GM23338 (cell line): ENCODE measurements around the gene GRK4. TPM values are rescaled to one million over a fixed set of nuclear protein-coding genes. Genes with fewer than 3 reads are reported as not detected.

ENCODE experiments used
- ATAC-seq: fragments of 200-7000 bp; cut with Tn5 transposase; 3 replicates; pipeline ENCODE4 v1.9.1; 2020
- DNase-seq: peaks from one replicate; pipeline ENCODE4 v3.0.0-alpha.2; 2015; ENCODE audit warnings: low spot score
- H2AFZ ChIP-seq: fragments of 200-600 bp; sonication (generic); 2 replicates; pipeline ENCODE4 v1.8.0; 2016; ENCODE audit warnings: antibody characterized with exemption, mild to moderate bottlenecking, moderate library complexity
- H3F3A ChIP-seq: fragments of 200-600 bp; sonication (generic); replicated peaks from 2 replicates; pipeline ENCODE4 v1.8.0; 2017; ENCODE audit warnings: antibody characterized with exemption, mixed run types, low read depth
- H3K27ac ChIP-seq: fragments of 200-600 bp; sonication (generic); 2 replicates; pipeline ENCODE4 v1.6.1; 2016; ENCODE audit warnings: low read depth
- H3K27me3 ChIP-seq: fragments of 200-600 bp; sonication (generic); 2 replicates; pipeline ENCODE4 v1.8.0; 2016; ENCODE audit warnings: mild to moderate bottlenecking, mixed run types, moderate library complexity; ENCODE audit not compliant: insufficient read depth
- H3K36me3 ChIP-seq: fragments of 200-600 bp; sonication (generic); 2 replicates; pipeline ENCODE4 v1.8.0; 2016; ENCODE audit warnings: mild to moderate bottlenecking; ENCODE audit not compliant: insufficient read depth
- H3K4me1 ChIP-seq: fragments of 200-600 bp; sonication (generic); 2 replicates; pipeline ENCODE4 v1.8.0; 2016; ENCODE audit warnings: mild to moderate bottlenecking, moderate library complexity; ENCODE audit not compliant: insufficient read depth
- H3K4me2 ChIP-seq: fragments of 200-600 bp; sonication (generic); 2 replicates; pipeline ENCODE4 v1.7.1; 2017; ENCODE audit warnings: mixed run types
- H3K4me3 ChIP-seq: fragments of 200-600 bp; sonication (generic); 2 replicates; pipeline ENCODE4 v1.6.1; 2016; ENCODE audit warnings: mixed run types
- H3K79me2 ChIP-seq: fragments of 200-600 bp; sonication (generic); replicated peaks from 2 replicates; pipeline ENCODE4 v1.8.0; 2017; ENCODE audit warnings: mild to moderate bottlenecking; ENCODE audit not compliant: insufficient read depth
- H3K9me2 ChIP-seq: fragments of 200-600 bp; sonication (generic); 2 replicates; pipeline ENCODE4 v1.8.0; 2017; ENCODE audit not compliant: insufficient read depth
- H4K20me1 ChIP-seq: fragments of 200-600 bp; sonication (generic); replicated peaks from 2 replicates; pipeline ENCODE4 v1.8.0; 2017; ENCODE audit warnings: mild to moderate bottlenecking; ENCODE audit not compliant: insufficient read depth
- H3K27ac Mint-ChIP-seq: 2 replicates; pipeline ENCODE4 v1.8.0; 2020; ENCODE audit warnings: inconsistent platforms, mild to moderate bottlenecking, moderate library complexity, mixed read lengths
- H3K27me3 Mint-ChIP-seq: 3 replicates; pipeline ENCODE4 v1.8.0; 2022; ENCODE audit warnings: low read depth, mild to moderate bottlenecking, moderate library complexity, mixed read lengths, inconsistent platforms; ENCODE audit not compliant: insufficient read depth, poor library complexity
- H3K36me3 Mint-ChIP-seq: 3 replicates; pipeline ENCODE4 v1.8.0; 2021; ENCODE audit warnings: low read depth, mild to moderate bottlenecking, inconsistent platforms, moderate library complexity, mixed read lengths
- H3K4me1 Mint-ChIP-seq: 3 replicates; pipeline ENCODE4 v1.8.0; 2020; ENCODE audit warnings: mild to moderate bottlenecking, inconsistent platforms, mixed read lengths
- H3K4me3 Mint-ChIP-seq: 3 replicates; pipeline ENCODE4 v1.8.0; 2021; ENCODE audit warnings: moderate library complexity, mild to moderate bottlenecking, inconsistent platforms, mixed read lengths
- H3K9me3 Mint-ChIP-seq: 3 replicates; pipeline ENCODE4 v1.8.0; 2020; ENCODE audit warnings: moderate library complexity, mild to moderate bottlenecking, inconsistent platforms, mixed read lengths
- CREB1 ChIP-seq: fragments of 250-450 bp; sonication (Bioruptor Pico); IDR thresholded peaks from 2 replicates; pipeline ENCODE4 v1.5.0; 2020; ENCODE audit warnings: low read depth, mild to moderate bottlenecking, moderate library complexity
- CTCF ChIP-seq, 2 experiments: fragments of 200-600 bp in 1 of 2; sonication (generic) in 1 of 2; conservative IDR thresholded peaks; 2 replicates each; pipeline versions ENCODE4 v1.5.1 to v1.6.1; 2016 to 2017; ENCODE audit warnings: antibody characterized with exemption in 2 of 2, low read depth in 2 of 2, mild to moderate bottlenecking in 2 of 2, moderate library complexity in 1 of 2
- EZH2 ChIP-seq: fragments of 200-600 bp; sonication (generic); IDR thresholded peaks from one replicate; pipeline ENCODE4 v1.8.0; 2017; ENCODE audit warnings: antibody characterized with exemption, mild to moderate bottlenecking, low read depth; ENCODE audit not compliant: unreplicated experiment
- EZH2phosphoT487 ChIP-seq: fragments of 200-600 bp; sonication (generic); IDR thresholded peaks from one replicate; pipeline ENCODE4 v1.8.1; 2018; ENCODE audit warnings: antibody characterized with exemption; ENCODE audit not compliant: unreplicated experiment
- JUNB ChIP-seq: IDR thresholded peaks from one replicate; pipeline ENCODE4 v1.6.1; 2016; ENCODE audit warnings: antibody characterized with exemption; ENCODE audit not compliant: unreplicated experiment
- NANOG ChIP-seq: IDR thresholded peaks from 2 replicates; pipeline ENCODE4 v1.6.1; 2016; ENCODE audit warnings: antibody characterized with exemption, borderline replicate concordance
- POLR2AphosphoS5 ChIP-seq: IDR thresholded peaks from 2 replicates; pipeline ENCODE4 v1.6.1; 2016; ENCODE audit warnings: antibody characterized with exemption, low read depth
- STAT1 ChIP-seq: IDR thresholded peaks from one replicate; pipeline ENCODE4 v1.6.1; 2016; ENCODE audit warnings: antibody characterized with exemption; ENCODE audit not compliant: unreplicated experiment
- ZNF114 ChIP-seq: fragments of 250-450 bp; sonication (Bioruptor Pico); IDR thresholded peaks from 2 replicates; pipeline ENCODE4 v1.5.0; 2020; ENCODE audit warnings: mild to moderate bottlenecking, moderate library complexity
- ZNF331 ChIP-seq: fragments of 250-450 bp; sonication (Bioruptor Pico); IDR thresholded peaks from 2 replicates; pipeline ENCODE4 v1.5.0; 2020; ENCODE audit warnings: low read depth, mild to moderate bottlenecking, moderate library complexity
- ZNF462 ChIP-seq: fragments of 250-450 bp; sonication (Bioruptor Pico); IDR thresholded peaks from 2 replicates; pipeline ENCODE4 v1.5.0; 2020; ENCODE audit warnings: mild to moderate bottlenecking, moderate library complexity
- polyA plus RNA-seq: library from polyadenylated mRNA; unstranded; fragments of >200 nt; fragmentation: Nextera tagmentation; extraction: Ambion mirVana; gene quantifications from 2 replicates; pipeline ENCODE4 v1.2.1, GENCODE V29; 2016
- total RNA-seq: library from RNA; depleted of rRNA; stranded (reverse); fragments of >200 nt; shearing (Covaris generic); gene quantifications from 2 replicates; pipeline ENCODE4 v1.2.3, GENCODE V29; 2014
- TF ChIP-seq, protein P1 (sequence below): IDR thresholded peaks from one replicate; pipeline ENCODE4 v1.6.1; 2018; ENCODE audit warnings: antibody characterized with exemption; ENCODE audit not compliant: unreplicated experiment
- TF ChIP-seq, protein P2 (sequence below): IDR thresholded peaks from 2 replicates; pipeline ENCODE4 v1.6.1; 2016; ENCODE audit warnings: antibody characterized with exemption

The GRK4 gene
- total and polyA plus RNA-seq, 2 experiments from 2014 or later, result 1.3 to 1.4 TPM

DNA sequence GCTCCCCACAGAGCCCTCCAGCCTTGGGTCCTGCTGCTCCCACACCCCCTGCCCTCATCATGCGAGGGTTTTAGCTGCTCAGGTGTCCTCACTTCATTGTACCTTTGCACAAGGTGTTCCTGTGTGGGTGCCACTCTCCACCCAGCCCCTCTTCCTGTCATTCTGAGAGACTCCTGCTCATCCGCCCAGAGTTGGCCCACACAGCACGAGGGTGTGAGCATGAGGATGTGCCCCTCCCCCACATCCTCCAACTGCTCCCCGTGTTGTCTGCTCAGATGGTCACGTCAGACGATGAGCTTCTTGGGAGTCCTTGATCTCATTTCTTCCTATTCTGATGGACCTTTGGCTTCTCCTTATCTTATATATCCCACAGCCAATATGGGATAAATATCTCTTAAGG lies 57.8 kb downstream of the GRK4 start:
- DNase-seq (no peak), ATAC-seq (no peak; the same call in 2 of the 3 replicates)
- H3K27me3 ChIP-seq, result no peaks in the 10 kb centered on the region
- no peak overlapping the region for H3K4me3 Mint-ChIP-seq
- H3K4me3 ChIP-seq, result no peak overlapping the region
- no peak overlapping the region for H3K27ac ChIP-seq
- no peaks in the 10 kb centered on the region for H3K79me2 ChIP-seq
- no peak overlapping the region for H2AFZ ChIP-seq
- H3K27ac Mint-ChIP-seq, result no peak overlapping the region
- no peaks in the 10 kb centered on the region for H3K9me3 Mint-ChIP-seq
- peaks cover 12% of the 10 kb centered on the region for H3K4me1 Mint-ChIP-seq
- H3F3A ChIP-seq, result no peaks in the 10 kb centered on the region
- no peaks in the 10 kb centered on the region for H4K20me1 ChIP-seq
- H3K9me2 ChIP-seq, result no peaks in the 10 kb centered on the region
- H3K36me3 ChIP-seq, result no peaks in the 10 kb centered on the region
- no peaks in the 10 kb centered on the region for H3K4me1 ChIP-seq
- H3K36me3 Mint-ChIP-seq, result no peaks in the 10 kb centered on the region
- H3K27me3 Mint-ChIP-seq, result peaks cover 4% of the 10 kb centered on the region
- H3K4me2 ChIP-seq, result no peak overlapping the region
- TF ChIP-seq ZNF462 (CRISPR knock-in tag) (no peak), ZNF331 (CRISPR knock-in tag) (no peak), ZNF114 (CRISPR knock-in tag) (no peak), EZH2 (no peak), POLR2AphosphoS5 (no peak), CTCF (conservative IDR thresholded peaks at IDR 0.05; ENCODE audit: low read depth in 2 of 2) (no peak), NANOG (no peak), CREB1 (CRISPR knock-in tag) (no peak), EZH2phosphoT487 (no peak), STAT1 (no peak), JUNB (no peak)
- TF ChIP-seq, protein P1, sequence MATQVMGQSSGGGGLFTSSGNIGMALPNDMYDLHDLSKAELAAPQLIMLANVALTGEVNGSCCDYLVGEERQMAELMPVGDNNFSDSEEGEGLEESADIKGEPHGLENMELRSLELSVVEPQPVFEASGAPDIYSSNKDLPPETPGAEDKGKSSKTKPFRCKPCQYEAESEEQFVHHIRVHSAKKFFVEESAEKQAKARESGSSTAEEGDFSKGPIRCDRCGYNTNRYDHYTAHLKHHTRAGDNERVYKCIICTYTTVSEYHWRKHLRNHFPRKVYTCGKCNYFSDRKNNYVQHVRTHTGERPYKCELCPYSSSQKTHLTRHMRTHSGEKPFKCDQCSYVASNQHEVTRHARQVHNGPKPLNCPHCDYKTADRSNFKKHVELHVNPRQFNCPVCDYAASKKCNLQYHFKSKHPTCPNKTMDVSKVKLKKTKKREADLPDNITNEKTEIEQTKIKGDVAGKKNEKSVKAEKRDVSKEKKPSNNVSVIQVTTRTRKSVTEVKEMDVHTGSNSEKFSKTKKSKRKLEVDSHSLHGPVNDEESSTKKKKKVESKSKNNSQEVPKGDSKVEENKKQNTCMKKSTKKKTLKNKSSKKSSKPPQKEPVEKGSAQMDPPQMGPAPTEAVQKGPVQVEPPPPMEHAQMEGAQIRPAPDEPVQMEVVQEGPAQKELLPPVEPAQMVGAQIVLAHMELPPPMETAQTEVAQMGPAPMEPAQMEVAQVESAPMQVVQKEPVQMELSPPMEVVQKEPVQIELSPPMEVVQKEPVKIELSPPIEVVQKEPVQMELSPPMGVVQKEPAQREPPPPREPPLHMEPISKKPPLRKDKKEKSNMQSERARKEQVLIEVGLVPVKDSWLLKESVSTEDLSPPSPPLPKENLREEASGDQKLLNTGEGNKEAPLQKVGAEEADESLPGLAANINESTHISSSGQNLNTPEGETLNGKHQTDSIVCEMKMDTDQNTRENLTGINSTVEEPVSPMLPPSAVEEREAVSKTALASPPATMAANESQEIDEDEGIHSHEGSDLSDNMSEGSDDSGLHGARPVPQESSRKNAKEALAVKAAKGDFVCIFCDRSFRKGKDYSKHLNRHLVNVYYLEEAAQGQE, result no peak
- TF ChIP-seq, protein P2, sequence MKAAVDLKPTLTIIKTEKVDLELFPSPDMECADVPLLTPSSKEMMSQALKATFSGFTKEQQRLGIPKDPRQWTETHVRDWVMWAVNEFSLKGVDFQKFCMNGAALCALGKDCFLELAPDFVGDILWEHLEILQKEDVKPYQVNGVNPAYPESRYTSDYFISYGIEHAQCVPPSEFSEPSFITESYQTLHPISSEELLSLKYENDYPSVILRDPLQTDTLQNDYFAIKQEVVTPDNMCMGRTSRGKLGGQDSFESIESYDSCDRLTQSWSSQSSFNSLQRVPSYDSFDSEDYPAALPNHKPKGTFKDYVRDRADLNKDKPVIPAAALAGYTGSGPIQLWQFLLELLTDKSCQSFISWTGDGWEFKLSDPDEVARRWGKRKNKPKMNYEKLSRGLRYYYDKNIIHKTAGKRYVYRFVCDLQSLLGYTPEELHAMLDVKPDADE, result no peak
